Measurements from ENCODE around the gene ARHGEF10L. TPM values are rescaled to one million over a fixed set of nuclear protein-coding genes. Genes with fewer than 3 reads are reported as not detected.

Gene ARHGEF10L
- total RNA-seq, 1 donor from 2014 or later: 33.1 TPM

GRCh38 chr1:17688217-17688810 lies 148.8 kb downstream of the ARHGEF10L start:
- Mint-ChIP-seq H3K4me3 (no peak overlapping the region), H3K27ac (no peak overlapping the region), H3K36me3 (peaks cover 23% of the 10 kb centered on the region), H3K9me3 (no peaks in the 10 kb centered on the region), H3K27me3 (ENCODE audit: low read depth) (no peaks in the 10 kb centered on the region), H3K4me1 (peaks cover 30% of the 10 kb centered on the region)
- TF ChIP-seq CTCF (IDR thresholded peaks at IDR 0.05; ENCODE audit: unreplicated experiment): no peak
- no peak for DNase-seq (ENCODE audit: low spot score in 2 of 2, unreplicated experiment in 2 of 2)

- TF ChIP-seq CTCF (IDR thresholded peaks at IDR 0.05; ENCODE audit: unreplicated experiment): no peak
- H3K4me3 Mint-ChIP-seq: no peak overlapping the region
Measured at GRCh38 chr1:17689011-17689410, 149.5 kb downstream of the ARHGEF10L start.

GRCh38 chr1:17690906-17691634 lies 151.6 kb downstream of the ARHGEF10L start:
- Mint-ChIP-seq H3K27ac (peak overlapping the region; percentile 23), H3K36me3 (peaks cover 26% of the 10 kb centered on the region), H3K27me3 (ENCODE audit: low read depth) (no peaks in the 10 kb centered on the region), H3K4me1 (peaks cover 23% of the 10 kb centered on the region), H3K4me3 (no peak overlapping the region), H3K9me3 (no peaks in the 10 kb centered on the region)
- no peak for DNase-seq (ENCODE audit: low spot score in 2 of 2, unreplicated experiment in 2 of 2)
- TF ChIP-seq CTCF (IDR thresholded peaks at IDR 0.05; ENCODE audit: unreplicated experiment): no peak

More at GRCh38 chr1:17689011-17689410, 149.5 kb downstream of the ARHGEF10L start:
- Mint-ChIP-seq H3K9me3 (no peaks in the 10 kb centered on the region), H3K27ac (no peak overlapping the region), H3K4me1 (peaks cover 24% of the 10 kb centered on the region), H3K36me3 (peaks cover 26% of the 10 kb centered on the region), H3K27me3 (ENCODE audit: low read depth) (no peaks in the 10 kb centered on the region)
- no peak for DNase-seq (ENCODE audit: low spot score in 2 of 2, unreplicated experiment in 2 of 2)

- Mint-ChIP-seq H3K36me3 (peaks cover 20% of the 10 kb centered on the region), H3K27me3 (ENCODE audit: low read depth) (no peaks in the 10 kb centered on the region), H3K4me3 (no peak overlapping the region), H3K9me3 (no peaks in the 10 kb centered on the region), H3K27ac (peak overlapping the region; percentile 18), H3K4me1 (peaks cover 29% of the 10 kb centered on the region)
- no peak for TF ChIP-seq CTCF (IDR thresholded peaks at IDR 0.05; ENCODE audit: unreplicated experiment)
- no peak for DNase-seq (ENCODE audit: low spot score in 2 of 2, unreplicated experiment in 2 of 2)
Measured at GRCh38 chr1:17692645-17693044, 153.1 kb downstream of the ARHGEF10L start.

- peak; percentile 27 for TF ChIP-seq CTCF (IDR thresholded peaks at IDR 0.05; ENCODE audit: unreplicated experiment)
- Mint-ChIP-seq H3K4me1 (peaks cover 22% of the 10 kb centered on the region), H3K36me3 (peaks cover 12% of the 10 kb centered on the region), H3K9me3 (no peaks in the 10 kb centered on the region), H3K4me3 (no peak overlapping the region), H3K27me3 (ENCODE audit: low read depth) (no peaks in the 10 kb centered on the region), H3K27ac (peak overlapping the region; percentile 84)
- DNase-seq (ENCODE audit: low spot score in 2 of 2, unreplicated experiment in 2 of 2): peak in 1 of 2 experiments; percentile 54
Measured at GRCh38 chr1:17696417-17697301, 157.2 kb downstream of the ARHGEF10L start.
